ENCODE data around the gene CD244. TPM values are rescaled to one million over a fixed set of nuclear protein-coding genes. Genes with fewer than 3 reads are reported as not detected.
"Not testable (repeated sequence)": the region's sequence is repeated elsewhere in the genome, so short reads cannot be mapped to it uniquely, and the experiment has no call there.

The CD244 gene, protein sequence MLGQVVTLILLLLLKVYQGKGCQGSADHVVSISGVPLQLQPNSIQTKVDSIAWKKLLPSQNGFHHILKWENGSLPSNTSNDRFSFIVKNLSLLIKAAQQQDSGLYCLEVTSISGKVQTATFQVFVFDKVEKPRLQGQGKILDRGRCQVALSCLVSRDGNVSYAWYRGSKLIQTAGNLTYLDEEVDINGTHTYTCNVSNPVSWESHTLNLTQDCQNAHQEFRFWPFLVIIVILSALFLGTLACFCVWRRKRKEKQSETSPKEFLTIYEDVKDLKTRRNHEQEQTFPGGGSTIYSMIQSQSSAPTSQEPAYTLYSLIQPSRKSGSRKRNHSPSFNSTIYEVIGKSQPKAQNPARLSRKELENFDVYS
- total RNA-seq (2014; rRNA removed; shearing (Covaris generic)), result not detected in 2 replicates

DNA sequence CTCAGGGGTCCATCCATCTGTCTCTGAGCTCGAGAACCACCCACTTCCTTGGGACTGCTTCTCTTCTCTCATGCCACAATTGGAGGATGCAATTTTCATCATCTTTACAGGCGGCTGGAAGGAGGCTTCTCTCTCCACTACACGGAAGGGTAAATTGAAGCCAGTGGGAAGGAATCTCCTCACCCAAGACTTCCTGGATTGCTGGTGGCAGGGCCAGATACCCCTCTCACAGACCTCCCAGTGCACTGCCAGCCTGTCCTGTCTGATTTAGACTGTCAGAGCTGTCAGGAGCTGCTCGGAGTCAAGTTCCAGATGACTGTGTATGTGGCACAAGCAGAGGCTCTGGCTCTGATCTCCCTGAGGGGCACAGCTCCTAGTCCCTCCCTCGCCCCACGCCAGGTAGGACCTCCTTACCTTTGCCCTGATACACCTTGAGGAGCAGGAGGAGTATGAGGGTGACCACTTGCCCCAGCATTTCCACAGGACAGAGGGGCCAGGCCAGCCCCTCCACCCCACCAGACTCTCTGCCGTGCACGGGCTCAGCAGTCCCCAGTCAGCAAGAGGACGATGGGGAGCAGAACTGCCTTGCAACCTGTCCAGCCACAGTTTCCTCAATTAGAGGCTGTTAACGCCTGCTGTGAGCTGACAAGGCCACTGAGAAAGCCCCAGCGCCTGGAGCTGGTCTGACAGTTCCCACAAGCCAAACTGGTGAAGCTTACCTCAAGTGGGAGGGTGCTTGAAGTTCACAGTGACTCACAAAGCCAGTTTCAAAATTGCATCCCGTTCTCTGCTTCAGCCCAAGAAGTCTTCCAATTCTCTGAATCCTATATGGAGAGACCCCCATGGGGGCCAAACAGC is at the start of gene CD244:
Gene CD244, minus strand, starts transcription at position 685 of the 858 bp plus-strand sequence. Its CDS starts 210 bp downstream, at position 475.
- DNase-seq (ENCODE audit: low read depth), result peak; percentile 23

DNA sequence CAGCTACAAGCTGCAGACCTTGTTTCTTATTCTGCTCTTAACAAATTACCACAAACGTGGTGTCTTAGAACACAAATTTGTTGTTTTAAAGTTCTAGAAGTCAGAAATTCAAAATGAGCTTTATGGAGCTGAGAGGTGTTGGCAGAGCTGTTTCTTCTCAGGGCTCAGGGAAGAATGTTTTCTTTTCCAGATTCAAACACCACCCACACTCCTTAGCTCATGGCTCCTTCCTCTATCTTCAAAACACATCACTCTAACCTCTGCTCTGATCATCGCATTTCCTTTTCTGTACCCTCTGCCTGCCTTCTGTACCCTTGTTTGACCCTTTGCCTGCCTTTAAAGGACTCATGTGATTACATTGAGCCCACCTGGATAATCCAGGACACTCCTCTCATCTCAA is 49.2 kb upstream of the CD244 start:
- no peak for DNase-seq (ENCODE audit: low read depth)

DNA sequence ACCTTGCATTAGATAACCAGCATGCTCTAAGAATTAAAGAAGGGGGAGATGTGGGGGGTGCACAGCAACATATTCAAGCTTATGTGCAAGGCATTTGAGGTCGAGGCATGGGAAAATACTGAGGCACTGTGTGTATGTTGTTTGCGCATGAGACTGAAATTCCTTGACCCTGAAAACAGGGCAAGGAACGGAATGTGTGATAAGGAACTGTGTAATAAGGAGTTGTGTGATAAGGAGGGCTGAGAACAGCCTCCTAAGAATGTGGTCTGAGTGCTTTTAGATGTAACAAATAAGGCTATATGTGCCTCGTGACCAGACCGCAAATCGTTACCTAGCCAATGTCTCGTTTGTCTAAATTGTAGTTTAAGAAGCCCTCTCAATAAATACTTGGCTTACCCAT is 48.8 kb upstream of the CD244 start:
- no peak for DNase-seq (ENCODE audit: low read depth)

DNA sequence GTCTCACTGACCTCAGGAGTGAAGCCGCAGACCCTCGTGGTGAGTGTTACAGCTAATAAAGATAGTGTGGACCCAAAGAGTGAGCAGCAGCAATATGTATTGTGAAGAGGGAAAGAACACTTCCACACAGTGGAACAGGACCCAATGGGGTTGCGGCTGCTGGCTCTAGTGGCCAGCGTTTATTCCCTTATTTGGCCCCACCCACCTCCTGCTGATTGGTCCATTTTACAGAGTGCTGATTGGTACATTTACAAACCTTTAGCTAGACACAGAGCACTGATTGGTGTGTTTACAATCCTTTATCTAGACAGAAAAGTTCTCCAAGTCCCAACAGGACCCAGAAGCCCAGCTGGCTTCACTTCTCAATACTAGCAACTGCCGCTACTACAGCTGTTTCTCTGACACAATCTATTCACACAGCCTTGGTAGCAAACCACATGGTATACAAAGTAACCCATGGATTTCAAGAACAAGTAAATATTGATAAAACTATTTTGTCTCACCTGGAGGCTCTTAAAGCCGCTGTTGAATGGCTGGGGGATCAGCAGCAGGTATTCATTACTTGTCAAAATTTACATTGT is 47.6 kb upstream of the CD244 start:
- no peak for DNase-seq (ENCODE audit: low read depth)

DNA sequence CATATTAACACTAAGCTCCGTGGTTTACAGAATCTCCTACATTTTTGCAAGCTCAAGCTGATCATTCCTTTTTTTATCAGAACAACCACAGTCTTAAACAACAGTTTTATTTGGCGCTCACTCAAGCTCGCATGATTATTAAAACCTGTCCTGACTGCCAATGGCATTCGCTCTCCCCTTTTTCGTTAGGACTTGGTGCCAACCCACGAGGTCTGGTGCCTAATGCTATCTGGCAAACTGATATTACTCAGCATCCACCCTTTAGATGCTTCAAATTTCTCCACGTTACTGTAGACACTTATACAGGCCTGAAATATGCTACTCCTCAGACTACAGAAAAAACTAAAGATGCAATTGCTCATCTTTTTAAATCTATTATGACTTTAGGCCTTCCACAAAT is 45.3 kb upstream of the CD244 start:
- no peak for DNase-seq (ENCODE audit: low read depth)

DNA sequence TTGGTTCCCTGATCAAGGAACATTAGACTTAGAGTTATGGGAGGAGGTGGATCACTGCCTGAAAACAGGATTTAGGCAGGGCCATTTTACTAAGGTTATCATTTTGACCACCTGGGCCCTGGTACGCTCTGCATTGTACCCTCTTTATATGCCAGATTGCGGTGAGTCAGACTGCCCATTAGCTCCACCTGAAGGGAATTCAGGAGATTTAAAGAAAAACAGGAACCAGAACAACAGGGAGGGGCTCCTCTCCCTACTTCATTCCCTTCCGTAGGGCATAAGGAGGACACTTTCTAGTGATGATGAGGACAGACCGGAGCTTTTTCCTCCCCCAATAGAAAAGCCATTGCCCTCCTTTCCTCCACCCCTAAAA is 42.9 kb upstream of the CD244 start:
- no peak for DNase-seq (ENCODE audit: low read depth)

DNA sequence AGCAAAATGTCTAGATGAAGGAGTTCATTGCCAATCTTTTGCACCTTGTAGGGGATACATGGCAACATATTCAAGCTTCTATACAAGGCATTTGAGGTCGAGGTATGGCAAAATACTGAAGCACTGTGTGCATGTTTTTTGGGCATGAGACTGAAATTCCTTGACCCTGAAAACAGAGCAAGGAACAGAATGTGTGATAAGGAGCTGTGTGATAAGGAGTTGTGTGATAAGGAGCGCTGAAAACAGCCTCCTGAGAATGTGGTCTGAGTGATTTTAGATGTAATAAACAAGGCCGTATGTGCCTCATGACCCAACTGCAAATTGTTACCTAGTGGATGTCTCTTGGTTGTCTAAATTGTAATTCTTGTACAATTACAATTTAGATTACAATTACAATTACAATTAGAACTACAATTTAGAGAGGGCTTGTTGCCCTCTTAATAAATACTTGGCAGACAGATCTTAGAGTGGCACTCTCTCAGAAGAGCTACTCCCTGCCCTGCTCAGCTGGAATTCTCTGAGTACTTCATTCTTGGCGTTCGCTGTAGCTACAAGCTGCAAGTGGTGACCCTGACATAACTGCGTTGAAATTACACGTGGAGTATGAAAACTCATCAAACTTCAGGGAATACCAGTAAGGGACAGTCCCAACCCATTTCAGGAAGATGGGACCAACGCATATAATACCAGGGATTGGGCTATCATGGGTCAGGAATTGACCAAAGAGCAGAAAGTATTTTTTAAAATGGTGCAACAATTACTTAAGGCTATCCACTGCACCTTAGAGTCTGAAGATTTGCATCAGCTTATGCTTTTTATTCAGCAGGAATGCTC is 42.3 kb upstream of the CD244 start:
- DNase-seq (ENCODE audit: low read depth), result no peak

DNA sequence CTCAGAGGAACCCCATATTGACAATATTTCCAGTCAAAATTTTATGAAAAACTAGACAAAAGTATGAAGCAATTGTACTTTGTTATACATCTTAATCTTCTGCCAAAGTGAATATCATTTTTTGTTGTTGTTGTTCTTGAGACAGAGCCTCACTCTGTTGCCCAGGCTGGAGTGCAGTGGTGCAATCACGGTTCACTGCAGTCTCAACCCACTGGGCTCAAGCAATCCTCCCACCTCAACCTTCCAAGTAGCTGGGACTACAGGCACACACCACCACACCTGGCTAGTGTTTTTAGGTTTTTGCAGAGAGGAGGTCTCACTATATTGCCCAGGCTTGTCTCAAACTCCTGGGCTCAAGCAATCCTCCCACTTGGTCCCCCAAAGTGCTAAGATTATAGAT is 39.6 kb upstream of the CD244 start:
- DNase-seq (ENCODE audit: low read depth), result not testable (repeated sequence)

DNA sequence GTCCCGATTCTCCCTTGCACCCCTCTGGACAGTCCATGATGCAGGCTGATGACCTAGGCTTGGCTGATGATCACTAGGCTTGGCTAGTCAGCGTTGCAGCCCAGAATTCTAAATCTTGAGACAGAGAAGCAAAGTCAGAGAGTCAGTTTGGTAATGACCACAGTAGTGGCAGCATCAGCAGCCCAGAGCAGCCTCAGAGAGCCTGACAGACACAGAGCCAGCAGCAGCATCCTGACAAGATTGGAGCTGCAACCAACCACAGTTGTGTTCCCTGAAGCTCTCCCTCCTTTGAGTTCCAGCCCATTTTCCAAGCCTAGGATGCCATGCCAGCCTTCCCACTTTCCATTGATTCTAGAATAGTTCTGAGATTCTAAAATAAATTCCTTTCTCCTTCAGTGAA is 39.1 kb upstream of the CD244 start:
- DNase-seq (ENCODE audit: low read depth), result no peak

DNA sequence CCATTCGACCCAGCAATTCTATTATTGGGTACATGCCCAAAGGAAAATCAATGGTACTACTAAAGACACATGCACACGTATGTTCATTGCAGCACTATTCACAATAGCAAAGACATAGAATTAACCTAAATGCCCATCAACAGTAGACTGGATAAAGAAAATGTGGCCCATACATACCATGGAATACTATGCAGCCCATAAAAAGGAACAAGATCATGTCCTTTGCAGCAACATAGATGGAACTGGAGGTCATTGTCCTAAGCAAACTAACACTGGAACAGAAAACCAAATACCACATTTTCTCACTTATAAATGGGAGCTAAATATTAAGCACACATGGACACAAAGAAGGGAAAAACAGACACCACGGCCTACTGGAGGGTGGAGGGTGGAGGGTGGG is 38.0 kb upstream of the CD244 start:
- DNase-seq (ENCODE audit: low read depth), result not testable (repeated sequence)

DNA sequence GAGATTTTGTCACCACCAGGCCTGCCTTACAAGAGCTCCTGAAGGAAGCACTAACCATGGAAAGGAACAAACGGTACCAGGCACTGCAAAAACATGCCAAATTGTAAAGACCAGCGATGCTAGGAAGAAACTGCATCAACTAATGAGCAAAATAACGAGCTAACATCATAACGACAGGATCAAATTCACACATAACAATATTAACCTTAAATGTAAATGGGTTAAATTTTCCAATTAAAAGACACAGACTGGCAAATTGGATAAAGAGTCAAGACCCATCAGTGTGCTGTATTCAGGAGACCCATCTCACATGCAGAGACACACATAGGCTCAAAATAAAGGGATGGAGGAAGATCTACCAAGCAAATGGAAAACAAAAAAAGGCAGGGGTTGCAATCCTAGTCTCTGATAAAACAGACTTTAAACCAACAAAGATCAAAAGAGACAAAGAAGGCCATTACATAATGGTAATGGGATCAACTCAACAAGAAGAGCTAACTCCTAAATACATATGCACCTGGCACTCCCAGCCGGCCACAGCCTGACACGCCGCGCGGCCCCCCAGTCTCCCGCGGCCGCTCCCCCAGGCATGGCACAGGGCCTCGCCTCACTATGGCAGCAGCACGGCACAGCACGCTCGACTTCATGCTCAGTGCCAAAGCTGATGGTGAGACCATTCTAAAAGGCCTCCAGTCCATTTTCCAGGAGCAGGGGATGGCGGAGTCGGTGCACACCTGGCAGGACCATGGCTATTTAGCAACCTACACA is 31.9 kb upstream of the CD244 start:
- not testable (repeated sequence) for DNase-seq (ENCODE audit: low read depth)

DNA sequence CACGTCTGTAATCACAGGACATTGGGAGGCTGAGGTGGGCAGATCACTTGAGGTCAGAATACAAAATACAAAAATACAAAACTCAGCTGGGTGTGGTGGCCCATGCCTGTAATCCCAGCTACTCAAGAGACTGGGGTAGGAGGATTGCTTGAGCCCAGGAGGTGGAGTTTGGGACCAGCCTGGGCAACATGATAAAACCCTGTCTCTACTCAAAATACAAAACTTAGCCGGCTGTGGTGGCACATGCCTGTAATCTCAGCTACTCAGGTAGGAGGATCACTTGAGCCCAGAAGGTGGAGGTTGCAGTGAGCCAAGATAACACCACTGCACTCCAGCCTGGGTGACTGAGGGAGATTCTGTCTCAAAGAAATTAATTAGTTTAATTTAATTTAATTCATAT is 28.8 kb upstream of the CD244 start:
- no peak for DNase-seq (ENCODE audit: low read depth)

DNA sequence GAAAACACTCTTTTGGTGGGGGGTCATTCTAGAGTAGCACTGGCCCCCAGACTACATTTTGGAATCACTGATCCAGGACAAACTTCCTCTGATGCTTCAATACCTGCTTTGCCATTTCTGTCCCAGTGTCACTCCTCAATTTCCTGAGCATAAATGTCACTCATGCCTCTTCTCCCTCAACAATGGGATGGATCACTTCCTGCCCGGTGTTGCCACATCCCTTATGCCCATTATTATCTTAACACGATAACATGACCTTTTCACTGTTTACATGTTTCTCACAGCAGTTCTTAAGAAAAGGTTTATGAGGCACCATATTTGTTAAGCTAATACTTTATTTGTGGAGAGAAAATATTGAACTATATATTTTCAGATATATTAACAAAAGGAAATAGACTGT is 26.2 kb upstream of the CD244 start:
- DNase-seq (ENCODE audit: low read depth), result no peak

DNA sequence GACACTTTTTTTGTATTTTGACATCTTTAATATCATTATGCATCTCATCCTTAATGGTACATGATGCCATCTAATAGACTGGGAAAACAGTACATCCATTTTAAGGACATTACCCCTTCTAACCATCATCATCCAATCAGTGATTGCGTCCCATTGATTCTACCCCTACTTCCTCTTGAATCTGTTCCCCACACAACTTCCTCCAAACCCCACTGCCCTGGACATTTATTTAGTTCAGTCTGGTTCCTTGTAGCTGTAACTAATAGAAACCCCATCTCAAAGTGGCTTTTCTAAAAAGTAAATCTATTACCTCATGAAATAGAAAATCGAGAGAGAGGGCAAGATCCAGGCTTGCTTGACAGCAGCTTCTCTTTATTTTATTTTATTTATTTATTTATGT is 24.4 kb upstream of the CD244 start:
- no peak for DNase-seq (ENCODE audit: low read depth)

DNA sequence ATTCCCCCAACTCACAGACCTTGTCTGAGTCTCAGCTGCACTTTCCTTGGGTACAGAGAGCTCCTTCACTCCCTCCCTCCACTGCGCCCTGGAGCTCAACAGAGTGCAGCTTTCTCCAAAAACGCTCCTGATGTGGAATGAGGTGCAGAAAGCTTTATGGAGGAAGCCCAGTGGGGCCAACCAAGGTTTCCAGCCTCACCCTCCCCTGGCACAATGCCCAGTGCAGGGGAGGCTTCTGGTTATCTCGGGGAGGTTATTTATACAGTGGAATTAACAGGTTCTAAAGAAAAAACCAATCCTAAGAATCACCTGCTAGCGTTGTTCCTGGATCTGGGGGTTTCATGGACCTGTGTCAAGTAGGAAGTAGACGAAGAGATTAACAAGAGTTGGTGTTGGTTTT is 22.4 kb upstream of the CD244 start, which contains the start of gene ITLN1:
Gene ITLN1, minus strand, starts transcription at position 139 of the 400 bp plus-strand sequence. CDS start 303 bp downstream, outside the sequence.
- DNase-seq (ENCODE audit: low read depth), result no peak

DNA sequence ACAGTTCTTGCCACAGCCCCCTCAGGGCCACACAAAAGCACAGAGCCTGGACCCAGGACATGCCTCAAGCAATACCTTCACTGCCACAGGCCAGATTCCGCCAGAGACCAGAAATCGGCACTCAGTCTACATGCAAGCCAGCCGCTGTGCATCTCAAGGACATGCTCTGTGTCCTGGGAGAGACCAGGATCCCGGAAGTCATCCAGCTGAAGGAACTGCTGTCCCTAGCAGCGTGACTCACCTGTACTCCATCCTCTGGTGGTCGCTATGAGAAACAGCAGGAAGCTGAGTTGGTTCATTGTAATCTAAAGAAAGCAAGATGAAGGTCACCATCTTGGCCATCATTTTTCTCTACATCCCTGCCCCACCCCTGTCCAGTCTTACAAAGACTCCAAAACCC is 21.9 kb upstream of the CD244 start:
- peak; percentile 22 for DNase-seq (ENCODE audit: low read depth)

DNA sequence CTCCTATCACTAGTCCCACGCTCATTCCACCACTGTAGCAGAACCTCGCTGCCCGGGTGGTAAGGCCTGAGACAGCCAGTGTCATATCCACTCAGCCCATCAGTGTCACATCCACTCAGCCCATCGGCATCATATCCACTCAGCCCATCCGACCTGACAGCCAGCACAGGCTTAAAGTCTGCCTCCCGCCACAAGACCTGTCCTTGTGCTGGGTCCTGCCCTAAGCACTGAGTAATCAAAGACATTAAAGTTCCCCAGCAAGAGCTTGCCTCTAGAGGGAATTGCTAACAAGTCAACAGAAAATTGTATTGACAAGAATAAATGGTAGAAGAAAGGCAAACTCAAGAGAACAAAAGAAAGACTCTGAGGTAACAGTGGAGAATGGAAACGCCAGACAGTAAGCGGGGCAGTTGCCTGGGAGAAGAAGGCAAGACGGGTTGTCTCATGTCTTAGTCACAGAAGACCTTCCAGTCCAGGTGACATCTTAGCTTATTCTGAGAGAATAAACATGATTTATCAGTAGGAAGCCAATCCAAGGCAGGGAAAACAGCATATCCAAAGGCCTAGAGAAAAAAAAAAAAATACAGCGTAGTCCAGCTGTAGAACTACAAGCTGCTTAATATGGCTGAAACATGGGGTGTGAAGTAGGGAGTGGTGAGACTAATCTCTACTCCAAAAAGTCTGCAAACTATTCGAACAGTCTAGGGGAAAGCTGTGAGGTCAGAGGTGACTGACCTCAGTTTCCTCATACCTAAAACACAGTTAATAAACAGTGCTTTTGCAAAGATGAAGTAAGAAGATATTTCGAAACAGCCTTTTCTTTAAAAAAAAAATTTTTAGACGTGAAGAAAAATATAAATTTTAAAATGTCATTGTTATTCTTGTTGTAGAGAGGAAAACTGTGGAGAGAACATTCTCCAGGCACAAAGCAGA is 21.2 kb upstream of the CD244 start:
- no peak for DNase-seq (ENCODE audit: low read depth)

DNA sequence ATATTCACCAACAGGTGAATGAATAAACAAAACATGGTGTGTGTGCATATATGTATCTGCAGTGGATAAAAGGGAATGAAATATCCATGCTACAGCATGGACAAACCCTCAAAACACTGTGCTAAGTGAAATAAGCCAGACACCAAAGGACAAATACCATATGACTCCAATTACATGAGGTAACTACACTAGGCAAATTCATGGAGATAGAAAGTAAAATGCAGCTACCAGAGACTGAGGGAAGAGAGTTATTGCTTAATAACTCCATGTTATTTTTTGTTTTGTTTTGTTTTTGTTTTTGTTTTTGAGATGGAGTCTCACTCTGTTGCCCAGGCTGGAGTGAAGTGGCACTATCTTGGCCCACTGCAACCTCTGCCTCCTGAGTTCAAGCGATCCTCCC is 19.9 kb upstream of the CD244 start:
- no peak for DNase-seq (ENCODE audit: low read depth)

DNA sequence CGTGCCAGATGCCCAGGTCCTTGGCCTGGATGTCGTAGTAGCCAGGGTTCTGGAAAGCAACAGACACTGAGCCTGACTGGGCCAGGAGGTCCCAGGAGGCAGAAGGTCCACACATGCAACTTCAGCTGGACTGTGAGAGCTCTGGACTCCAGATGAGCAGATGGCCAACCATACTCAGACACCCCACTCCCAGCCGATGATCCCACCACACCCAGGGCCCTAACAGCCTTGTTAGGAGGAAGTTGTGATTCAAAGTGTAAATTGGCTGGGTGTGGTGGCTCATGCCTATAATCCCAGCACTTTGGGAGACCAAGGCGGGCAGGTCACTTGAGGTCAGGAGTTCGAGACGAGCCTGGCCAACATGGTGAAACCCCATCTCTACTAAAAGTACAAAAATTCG is 18.6 kb upstream of the CD244 start:
- DNase-seq (ENCODE audit: low read depth), result not testable (repeated sequence)

DNA sequence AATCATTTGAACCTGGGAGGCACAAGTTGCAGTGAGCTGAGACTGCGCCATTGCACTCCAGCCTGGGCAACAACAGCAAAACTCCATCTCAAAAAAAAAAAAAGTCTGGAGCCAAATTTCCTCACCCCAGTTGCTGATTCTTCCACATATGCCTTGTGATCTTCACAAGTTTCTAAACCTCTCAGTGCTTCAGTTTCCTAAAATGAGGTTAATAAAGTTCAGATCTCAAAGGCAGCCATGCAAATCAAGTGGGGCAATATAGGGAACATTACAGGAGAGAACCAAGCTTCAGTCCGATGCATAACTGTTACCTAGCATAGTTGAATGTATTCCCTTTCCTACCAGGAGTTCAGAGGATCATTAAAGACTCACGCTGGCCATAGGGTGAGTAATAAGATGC is 17.5 kb upstream of the CD244 start:
- no peak for DNase-seq (ENCODE audit: low read depth)
